ENCODE data around the gene NXT1.
"Not testable (repeated sequence)": the region's sequence is repeated elsewhere in the genome, so short reads cannot be mapped to it uniquely, and the experiment has no call there.

NXT1 gene

DNA sequence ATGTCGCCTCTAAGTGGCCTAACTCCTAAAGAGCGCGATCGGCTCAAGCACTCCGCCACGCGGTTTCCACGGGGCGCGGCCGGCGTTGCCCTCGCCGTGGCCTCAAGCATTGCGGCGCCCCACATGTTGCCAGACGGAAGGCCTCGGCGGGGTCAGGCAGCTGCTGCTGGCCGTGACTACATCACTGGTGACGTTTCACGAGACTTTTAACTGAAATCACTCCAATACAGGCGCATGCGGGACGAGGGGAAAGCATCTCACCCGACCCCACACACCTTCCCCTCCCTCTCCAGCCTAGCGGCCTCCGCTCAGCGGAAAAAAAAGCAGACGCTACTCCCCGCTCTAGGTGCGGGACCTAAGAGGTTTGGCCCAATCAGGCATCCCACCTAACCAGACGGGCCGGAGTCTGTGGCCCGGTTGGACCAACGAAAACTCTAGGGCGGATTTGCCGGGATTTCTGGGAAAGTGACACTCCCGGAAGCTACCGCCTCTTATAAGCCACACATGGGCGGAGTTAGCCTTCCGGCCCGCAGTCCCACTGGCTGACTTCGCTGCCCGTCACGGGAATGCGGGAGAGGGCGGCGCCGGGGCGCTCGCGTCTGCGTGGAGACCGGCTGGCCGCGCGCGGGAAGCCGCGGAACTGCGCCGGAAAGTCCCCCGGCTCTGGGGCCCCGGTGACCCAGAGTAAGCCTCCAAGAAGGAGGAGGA lies at the start of gene NXT1:
Gene NXT1, plus strand, starts transcription at position 596 of the 708 bp plus-strand sequence. CDS start 3,251 bp downstream, outside the sequence.
- DNase-seq: peak; percentile 94

DNA sequence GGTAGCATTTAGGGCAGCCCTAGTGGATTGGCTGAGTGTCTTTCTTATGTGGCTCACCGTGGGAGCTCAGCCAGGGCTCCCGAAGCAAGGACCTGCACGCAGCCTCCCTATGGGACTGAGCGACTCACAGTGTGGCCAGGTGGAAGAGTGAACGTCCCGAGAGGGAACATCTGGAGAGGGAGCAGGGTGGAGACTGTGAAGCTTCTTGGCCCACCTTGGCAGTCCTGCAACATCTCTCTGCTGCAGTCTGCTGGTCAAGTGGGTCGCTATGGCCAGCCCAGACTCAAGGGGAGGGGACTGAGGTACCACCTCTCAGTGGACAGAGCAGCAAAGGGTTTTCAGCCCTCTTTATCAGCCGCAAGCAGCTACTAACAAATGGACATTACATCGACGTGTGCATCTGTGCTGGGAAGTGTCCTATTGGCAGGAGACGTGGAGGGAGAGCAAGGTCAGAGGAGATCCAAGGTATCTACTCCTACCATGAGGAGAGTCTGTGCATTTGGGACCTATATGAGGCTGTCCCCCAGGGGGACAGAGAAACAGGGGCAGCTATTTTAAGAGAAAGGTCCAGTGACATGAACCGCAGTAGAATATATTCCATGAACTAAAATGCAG lies 49.0 kb upstream of the NXT1 start:
- no peak for DNase-seq

DNA sequence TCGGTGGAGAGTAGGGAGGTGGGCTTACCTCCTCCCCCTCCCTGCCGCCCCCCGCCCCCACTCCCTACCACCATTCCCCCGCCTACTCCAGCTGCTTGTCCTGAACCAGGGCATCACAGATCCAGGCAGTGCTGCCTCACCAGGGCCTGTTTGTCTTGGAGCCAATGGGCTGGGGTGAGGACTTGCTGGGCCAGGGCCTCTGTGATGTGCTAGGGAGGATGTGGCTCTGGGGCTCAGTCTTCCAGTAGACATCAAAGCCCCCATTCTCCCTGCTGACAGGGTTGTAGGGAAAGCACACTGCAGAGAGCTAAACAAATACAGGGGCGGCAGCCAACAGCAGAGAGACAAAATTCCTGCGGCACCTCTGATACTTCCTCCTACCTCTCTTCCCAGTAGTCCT lies 48.2 kb upstream of the NXT1 start:
- DNase-seq: no peak

DNA sequence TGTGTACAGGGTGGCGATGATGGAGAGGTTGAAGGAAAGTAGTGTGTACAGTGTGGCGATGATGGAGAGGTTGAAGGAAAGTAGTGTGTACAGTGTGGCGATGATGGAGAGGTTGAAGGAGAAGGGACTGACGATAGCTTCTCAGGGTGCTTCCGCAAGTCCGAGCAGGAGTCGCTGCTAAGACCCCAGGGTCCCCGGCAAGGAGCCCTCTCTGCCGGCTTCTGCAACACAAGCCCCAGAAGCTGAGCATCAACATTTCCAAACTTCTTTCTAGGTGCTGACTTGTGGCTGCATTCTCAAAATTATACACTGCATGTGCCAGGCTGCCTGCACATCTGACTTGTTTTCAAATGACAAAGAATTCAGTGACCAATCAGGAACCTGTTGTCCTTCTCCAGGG lies 47.8 kb upstream of the NXT1 start:
- DNase-seq: no peak

DNA sequence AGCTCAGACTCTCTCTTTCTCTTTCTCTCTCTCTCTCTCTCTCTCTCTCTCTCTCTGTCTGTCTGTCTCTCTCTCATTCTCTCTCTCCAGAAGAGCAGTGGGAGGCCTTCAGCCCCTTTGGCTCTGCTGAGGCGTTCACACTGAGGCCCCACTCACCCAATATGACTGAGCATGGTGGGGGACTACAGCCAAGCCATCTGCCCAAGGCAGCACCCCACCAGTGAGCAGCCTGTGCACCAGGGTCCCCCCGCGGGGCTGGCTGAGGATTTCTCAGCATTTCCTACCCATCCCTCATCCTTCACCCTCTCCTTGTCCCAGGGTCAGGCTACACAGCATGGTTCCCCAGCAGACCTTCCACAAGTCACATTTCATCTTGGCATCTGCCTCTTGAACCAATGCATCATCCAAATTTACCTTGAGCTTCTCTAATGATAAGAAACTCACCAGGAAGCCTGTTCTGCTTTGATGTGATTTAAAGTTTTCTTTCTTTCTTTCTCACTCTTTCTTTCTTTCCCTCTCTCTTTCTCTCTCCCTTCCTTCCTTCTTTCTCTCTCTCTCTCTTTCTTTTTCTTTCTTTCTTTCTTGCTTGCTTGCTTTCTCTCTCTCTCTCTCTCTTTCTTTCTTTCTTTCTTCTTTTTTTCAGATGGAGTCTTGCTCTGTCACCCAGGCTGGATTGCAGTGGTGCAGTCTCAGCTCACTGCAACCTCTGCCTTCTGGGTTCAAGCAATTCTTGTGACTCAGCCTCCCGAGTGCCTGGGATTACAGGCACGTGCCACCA lies 47.1 kb upstream of the NXT1 start:
- no peak for DNase-seq

DNA sequence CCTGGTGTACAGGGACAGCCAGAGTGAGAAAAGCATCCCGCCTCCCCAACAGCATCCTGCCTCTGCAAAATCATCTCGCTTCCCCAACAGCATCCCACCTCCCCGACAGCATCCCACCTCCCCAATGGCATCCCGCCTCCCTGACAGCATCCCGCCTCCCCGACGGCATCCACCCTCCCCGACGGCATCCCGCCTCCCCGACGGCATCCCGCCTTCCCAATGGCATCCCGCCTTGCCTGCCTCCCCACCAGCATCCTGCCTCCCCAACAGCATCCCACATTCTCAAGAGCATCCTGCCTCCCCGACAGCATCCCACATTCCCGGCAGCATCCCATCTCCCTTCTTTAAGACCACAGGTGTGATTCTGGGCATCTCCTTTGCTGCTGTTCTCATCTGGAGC lies 46.0 kb upstream of the NXT1 start:
- DNase-seq: no peak

DNA sequence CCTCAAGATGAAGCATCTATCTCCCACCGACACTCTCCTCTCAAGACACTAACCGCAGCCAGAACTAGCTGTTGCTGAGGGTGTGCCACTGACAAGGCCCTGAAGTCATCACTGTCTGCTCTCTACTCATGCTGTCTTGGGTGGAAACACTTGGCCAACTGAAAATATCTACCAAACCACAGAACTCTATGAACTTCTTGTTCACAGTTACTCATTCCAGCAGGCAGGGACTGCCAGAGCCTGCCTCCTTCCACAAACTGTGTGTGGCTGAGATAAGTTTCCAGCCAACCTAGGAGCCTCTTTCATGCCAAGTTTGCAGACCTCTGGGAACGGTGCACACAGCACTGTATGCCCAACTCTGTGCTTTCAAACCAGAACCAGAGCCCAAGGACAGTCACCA lies 45.5 kb upstream of the NXT1 start:
- DNase-seq: no peak

DNA sequence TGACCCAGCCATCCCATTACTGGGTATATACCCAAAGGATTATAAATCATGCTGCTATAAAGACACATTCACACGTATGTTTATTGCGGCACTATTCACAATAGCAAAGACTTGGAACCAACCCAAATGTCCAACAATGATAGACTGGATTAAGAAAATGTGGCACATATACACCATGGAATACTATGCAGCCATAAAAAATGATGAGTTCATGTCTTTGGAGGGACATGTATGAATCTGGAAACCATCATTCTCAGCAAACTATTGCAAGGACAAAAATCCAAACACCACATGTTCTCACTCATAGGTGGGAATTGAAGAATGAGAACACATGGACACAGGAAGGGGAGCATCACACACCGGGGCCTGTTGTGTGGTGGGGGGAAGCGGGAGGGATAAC lies 43.2 kb upstream of the NXT1 start:
- DNase-seq: not testable (repeated sequence)

DNA sequence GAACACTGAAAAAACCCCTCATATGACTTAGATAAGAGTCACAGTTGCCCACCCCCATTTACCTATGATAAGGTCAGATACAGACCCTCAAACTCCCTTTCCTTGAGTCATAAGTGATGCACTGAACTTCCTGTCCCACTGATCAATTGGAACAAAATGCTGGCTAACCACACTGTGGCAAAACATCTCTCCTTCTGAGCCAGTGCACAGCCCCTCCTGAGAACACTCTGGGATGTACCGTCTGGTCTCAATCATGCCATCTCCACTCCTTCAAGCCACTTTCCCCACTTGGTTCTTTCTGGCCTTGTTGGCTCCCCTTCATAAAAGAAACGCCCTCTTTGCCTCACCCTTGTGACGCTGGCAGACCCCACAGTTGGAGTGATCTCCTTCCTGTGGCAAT lies 42.6 kb upstream of the NXT1 start:
- DNase-seq: no peak

DNA sequence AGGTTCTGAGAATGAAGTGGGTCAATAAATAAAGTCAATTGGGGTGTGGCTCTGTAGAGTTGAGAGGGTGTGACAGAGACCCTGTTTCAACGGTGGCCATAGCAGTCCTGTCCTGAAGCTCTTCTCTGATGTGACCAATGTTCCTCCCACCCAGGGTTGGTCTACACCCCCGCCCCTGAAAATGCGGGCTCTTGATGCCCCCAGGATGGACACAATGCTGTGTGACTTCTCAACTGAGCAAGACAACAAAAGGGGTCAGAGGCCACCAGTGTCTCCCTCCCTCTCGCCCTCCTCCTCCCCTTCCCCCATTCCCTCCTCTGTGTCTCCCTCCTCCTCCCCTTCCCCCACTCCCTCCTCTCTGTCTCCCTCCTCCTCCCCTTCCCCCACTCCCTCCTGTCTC lies 41.7 kb upstream of the NXT1 start:
- DNase-seq: no peak

DNA sequence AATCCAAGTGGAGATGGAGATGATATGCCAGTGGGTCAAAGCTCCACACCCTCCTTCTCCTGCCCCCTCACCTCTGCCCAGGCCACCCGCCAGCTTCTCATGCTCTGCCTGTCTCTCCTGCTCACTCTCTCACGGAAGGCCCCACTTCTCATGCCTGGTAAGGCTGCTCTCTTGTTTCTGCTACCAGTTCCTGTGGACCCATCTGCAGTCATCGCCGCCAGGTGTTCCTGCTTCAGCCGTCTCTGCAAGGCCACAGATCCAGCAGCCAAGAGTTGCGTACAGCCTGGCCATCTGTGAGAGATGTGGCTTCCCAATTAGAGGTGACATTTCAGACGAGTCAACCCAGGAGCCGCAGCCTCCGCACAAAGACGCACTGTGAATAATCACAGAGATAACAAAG lies 40.8 kb upstream of the NXT1 start:
- DNase-seq: no peak

DNA sequence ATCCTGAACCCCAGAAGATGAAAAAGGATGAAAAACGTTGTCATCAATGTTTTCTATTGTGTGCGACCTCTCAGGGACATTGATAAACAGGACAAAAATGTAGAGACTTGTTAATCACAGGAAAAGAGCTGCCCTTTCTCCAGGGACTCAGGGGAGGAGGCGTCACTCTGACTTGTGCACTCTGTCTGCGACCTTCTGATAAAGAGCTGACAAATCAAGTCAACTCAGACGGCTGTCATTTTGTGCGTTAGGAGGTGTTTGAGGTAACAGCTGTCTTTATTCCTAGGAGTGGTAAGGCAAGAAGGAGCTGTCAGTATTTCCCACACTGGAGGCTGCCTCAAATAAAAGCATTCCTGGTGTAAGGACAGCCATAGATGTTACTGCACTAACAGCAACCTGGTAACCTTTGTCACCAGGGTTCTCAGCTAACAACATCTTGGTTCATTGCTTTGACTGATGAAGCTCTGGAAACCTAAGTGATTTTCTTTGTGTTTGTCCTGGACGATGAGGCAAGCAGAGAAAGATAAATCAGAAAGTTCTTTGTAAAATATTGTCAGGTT lies 38.6 kb upstream of the NXT1 start:
- DNase-seq: no peak

DNA sequence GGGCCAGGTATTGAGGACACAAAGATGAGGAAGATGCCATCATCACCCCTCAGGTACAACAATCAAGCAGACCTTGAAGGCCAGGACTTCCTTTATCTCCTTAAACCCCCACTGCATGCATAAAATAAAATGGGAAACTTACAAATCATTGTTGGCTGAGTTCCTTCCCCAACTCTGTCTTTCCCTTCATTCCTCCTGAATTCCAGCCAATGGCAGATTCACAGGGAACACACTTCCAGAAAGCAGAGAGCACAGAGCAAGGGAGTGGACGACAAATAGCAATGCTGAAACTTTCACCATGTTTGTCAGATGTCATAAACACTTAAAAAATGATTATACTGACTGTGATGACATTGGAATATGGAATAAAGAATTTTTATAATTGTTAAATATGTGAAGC lies 37.3 kb upstream of the NXT1 start:
- DNase-seq: no peak

DNA sequence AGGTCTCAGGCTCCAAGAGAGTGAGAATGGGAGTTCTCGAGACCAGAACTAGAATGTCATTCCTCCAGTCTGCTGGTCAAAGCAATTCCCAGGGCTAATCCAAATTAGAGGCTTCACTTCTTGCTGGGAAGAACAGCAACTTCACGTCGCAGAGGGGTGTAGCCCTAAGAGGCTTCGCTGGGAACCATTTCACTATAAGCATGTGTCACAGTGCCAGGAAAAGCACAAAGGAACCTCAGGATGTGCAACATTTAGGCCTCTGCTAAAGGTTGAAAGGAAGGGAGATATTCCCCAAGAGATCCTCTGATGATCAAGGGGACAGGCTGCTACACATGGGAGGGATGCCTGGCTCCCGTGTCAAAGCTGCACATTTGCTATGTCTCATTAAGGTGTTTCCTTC lies 35.9 kb upstream of the NXT1 start:
- no peak for DNase-seq

DNA sequence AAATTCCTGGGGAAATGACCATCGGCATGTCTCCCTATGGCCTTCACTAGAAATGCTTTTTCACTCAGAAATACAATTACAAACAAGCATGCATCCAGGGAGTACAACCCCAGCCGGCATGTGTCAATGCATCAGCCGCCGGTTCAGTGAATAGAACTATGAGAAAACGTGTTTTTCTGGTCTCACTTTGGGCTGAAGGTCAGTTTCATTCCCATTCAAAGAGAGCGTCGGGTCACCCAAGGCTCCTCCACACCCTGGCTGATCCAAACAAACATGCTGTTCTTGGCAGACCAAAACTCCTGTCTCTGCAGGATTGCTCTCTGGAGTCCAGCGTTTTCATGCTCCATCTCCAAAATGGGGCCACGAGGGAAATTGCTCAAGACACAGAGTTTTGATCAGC lies 35.5 kb upstream of the NXT1 start:
- DNase-seq: no peak

DNA sequence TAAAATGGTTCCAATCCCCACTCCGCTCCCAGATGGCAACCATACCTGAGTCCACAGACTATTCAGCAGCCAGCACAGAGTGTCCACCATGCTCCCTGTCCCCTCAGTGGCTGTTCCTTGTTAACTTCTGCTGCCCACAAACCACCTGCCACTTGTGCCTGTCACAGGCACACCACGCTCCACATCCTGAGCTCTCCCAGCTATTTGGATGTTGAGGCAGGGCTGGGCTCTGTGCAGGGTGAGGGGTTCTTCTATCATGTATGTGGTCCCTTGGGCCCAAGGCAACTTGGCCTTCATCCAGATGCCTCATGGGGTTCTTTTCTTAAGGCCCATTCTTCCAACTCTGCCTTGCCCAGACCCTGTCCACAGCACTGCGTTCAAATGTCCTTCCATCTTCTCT lies 34.0 kb upstream of the NXT1 start:
- no peak for DNase-seq

DNA sequence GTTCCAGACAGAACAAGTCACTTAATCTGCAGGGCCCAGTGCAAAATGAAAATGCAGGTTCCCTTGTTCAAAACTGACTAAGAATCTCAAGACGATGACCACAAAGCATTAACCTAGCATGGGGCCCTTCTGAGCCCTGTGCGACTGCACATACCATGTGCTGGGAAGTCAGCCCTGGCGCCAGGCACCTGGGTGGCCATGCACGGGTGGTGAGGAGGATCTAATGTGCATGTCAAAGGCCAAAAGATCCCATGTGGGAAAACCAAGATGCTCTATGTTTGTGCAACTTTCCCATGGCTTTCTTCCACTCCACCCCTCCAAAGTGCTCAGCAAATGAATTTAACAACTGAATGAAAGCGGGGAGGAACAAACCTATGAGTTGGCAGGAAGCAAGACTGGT lies 33.5 kb upstream of the NXT1 start:
- no peak for DNase-seq

DNA sequence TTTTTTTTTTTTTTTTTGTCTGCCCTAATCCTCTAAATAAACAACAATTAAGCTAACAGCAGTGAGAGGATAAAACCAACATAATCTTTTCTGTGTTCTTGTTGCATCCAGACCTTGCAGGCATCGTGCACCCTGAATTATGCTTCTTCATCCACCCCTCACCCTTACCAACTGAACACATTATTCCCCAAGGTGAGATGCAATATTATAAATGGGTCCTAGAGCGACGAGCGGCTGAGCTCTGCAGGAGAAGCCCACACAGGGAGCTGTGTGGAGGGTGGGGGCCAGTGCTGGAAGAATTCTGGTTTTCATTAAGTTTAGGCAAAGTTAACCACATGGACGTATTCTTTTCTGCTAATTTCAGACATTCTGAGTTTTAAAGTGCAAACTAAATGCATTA lies 32.2 kb upstream of the NXT1 start:
- DNase-seq: no peak

DNA sequence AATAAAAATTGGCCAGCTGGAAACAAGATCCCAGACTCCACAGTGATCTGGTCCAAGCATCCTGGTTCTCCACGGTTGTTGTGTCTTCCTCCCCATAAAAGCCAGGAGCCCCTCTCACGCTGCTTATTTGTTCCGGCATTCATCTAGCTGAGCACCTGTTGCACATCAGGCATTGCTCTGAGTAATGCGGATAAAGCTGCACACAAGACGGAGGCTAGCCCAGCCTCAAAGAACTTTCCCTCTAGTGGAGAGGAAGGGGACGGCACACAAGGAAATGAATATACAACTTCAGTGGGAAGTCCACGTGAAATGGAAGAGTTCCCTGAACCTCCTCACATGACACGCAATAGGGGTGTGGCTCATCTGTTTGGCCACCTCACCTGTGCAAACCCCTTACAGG lies 30.3 kb upstream of the NXT1 start:
- no peak for DNase-seq

DNA sequence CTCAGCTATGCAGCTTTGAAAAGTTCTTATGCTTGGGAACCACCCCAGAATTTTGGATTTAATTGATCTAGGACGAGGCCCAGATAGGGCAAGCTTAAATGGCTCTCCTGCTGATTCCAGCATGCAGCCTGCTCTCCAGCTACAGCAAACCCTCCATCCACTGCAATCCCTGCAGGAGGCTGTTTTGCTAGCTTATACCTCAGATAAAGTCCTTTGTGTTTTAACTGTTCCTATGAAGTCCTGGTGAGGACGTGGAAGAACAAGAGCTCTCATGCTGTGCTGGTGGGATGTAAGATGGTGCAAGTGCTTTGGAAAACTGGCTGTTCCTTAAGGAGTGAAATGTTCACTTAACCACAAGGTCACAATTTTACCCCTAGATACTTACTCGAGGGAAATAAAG lies 25.5 kb upstream of the NXT1 start:
- DNase-seq: no peak

DNA sequence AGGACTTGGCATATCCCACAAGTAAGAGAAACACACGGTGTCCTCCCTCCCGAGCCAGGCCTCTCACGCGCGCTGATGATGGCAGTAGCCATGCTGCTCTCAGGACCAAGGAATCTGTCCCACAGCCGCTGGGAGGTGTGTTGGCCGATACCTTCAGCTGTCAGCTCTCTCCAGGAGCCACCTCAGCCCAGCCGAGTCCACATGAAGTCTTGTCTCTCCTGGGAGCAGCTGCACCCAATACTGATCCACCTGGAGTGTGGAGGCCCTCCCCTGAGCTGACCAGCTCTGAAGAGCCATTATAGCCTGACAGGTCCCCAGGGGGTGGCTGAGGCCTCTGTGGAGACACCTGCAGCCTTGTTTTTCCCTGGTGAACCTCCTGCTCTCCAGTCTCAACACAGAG lies 23.8 kb upstream of the NXT1 start:
- no peak for DNase-seq

DNA sequence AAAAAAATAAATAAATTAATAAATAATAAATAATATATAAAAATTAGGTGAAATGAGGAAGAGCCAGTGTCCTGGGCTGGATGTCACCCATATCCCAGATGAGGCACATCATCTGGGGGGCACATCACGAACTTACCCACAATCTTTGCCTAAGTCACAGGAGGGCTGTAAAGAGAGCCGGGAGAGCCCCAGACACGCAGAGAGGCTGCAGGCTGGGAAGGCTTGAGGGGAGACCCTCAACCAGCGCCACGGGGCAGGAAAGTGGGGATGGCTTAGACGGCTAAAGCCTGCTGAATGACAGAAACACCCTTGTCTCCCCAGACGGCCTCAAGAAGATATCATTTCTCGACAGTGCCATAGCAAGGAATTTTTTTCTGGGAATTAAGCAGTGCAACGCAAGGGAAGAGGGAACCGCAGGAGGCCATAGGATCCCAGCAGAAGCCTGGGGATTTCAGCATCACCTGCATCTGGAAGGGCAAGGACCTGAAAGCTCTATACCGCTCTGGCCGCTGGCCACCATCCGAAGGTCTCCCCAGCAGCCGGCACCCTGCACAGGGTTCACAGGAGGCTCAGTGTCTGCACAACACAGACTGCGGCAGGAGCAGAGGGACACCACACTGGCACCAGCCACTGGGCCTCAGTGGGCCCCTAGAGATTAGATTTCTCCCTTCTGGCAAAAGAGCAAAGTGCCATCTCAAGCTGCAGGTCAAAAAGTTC lies 22.8 kb upstream of the NXT1 start:
- DNase-seq: no peak
